Fibroblast of lung (primary cell): ENCODE results near the gene OR2F2.

Source experiments
- EZH2 ChIP-seq: IDR thresholded peaks from 2 replicates; pipeline ENCODE4 v1.5.1; 2012; ENCODE audit warnings: low read length, control low read depth, mild to moderate bottlenecking; ENCODE audit errors: missing control alignments
- TF ChIP-seq, protein P1 (sequence below), 2 donors: IDR thresholded peaks in 1 of 2; conservative IDR thresholded peaks in 1 of 2; 1 replicate in 1 of 2; 2 replicates in 1 of 2; pipeline ENCODE4 v1.5.1; 2011 to 2012; ENCODE audit warnings: low read length in 2 of 2, control low read depth in 1 of 2, inconsistent platforms in 1 of 2, low read depth in 1 of 2, mild to moderate bottlenecking in 1 of 2

DNA sequence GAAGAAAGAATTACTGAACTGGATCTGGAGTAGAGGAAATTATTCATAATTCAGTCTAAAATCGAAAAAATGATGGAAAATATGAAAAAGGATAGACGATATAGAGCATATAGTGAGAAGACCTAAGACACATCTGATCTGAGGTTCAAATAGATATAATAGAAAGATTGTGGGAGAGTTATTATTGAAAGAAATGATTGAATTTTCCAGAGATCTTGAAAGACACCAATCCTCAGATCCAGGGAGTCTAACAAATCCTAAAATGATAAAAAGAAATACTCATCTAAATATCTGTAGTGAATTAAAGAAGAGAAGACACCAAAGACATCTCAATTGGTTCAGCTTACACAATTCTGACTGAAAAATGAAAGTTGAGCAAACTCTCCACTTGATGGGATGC, 46.0 kb upstream of the OR2F2 start:
- TF ChIP-seq, protein P1, sequence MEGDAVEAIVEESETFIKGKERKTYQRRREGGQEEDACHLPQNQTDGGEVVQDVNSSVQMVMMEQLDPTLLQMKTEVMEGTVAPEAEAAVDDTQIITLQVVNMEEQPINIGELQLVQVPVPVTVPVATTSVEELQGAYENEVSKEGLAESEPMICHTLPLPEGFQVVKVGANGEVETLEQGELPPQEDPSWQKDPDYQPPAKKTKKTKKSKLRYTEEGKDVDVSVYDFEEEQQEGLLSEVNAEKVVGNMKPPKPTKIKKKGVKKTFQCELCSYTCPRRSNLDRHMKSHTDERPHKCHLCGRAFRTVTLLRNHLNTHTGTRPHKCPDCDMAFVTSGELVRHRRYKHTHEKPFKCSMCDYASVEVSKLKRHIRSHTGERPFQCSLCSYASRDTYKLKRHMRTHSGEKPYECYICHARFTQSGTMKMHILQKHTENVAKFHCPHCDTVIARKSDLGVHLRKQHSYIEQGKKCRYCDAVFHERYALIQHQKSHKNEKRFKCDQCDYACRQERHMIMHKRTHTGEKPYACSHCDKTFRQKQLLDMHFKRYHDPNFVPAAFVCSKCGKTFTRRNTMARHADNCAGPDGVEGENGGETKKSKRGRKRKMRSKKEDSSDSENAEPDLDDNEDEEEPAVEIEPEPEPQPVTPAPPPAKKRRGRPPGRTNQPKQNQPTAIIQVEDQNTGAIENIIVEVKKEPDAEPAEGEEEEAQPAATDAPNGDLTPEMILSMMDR (conservative IDR thresholded peaks at IDR 0.05 in 1 of 2, IDR thresholded peaks at IDR 0.05 in 1 of 2; ENCODE audit: low read depth in 1 of 2, low read length in 2 of 2), result no peak
- no peak for TF ChIP-seq EZH2
